Endothelial cell of umbilical vein (primary cell): ENCODE data around the gene SCRN1. TPM values are rescaled to one million over a fixed set of nuclear protein-coding genes. Genes with fewer than 3 reads are reported as not detected.

Source experiments
- BruUV-seq: library from RNA; stranded (reverse); fragments of 400-500 nt; replicated peaks from 2 replicates; lab custom pipeline; 2021; lab: Mats Ljungman, UMichigan
- CTCF ChIA-PET: fragments of 300-600, 350-600 bp; sonication (Branson Sonifier 250); formaldehyde crosslinking; loops from one replicate; lab custom pipeline; 2021; ENCODE audit warnings: antibody characterized with exemption, inconsistent platforms; lab: Charles Lee
- POLR2A ChIA-PET: fragments of 300-600, 350-600 bp; sonication (Branson Sonifier 250); formaldehyde crosslinking; loops from one replicate; lab custom pipeline; 2021; ENCODE audit warnings: antibody characterized with exemption, inconsistent platforms; lab: Charles Lee
- DNase-seq: peaks from one replicate; pipeline ENCODE4 v3.0.0-alpha.2; 2011; ENCODE audit warnings: low read depth, low spot score
- FAIRE-seq: peaks from 2 replicates; lab custom pipeline; 2011; peaks lifted over from hg19 to GRCh38; lab: Jason Lieb, UNC
- H2AFZ ChIP-seq: 2 replicates; pipeline ENCODE4 v1.6.0; 2012; ENCODE audit warnings: low read depth, low read length, control low read depth, inconsistent platforms
- H3K27ac ChIP-seq: 2 replicates; pipeline ENCODE4 v1.5.1; 2011; ENCODE audit warnings: low read depth, mild to moderate bottlenecking, control low read depth, low read length, moderate library complexity; ENCODE audit not compliant: insufficient read depth
- H3K27me3 ChIP-seq, 2 experiments: 2 replicates each; pipeline versions ENCODE4 v1.6.0 to v1.6.1; 2011; ENCODE audit warnings: low read length in 2 of 2, mixed read lengths in 1 of 2; ENCODE audit not compliant: control insufficient read depth in 2 of 2, insufficient read depth in 2 of 2
- H3K36me3 ChIP-seq, 2 experiments: 2 replicates in 1 of 2; 3 replicates in 1 of 2; pipeline ENCODE4 v1.5.1; 2011; ENCODE audit warnings: low read length in 2 of 2, mild to moderate bottlenecking in 1 of 2, moderate library complexity in 1 of 2; ENCODE audit not compliant: control insufficient read depth in 2 of 2, insufficient read depth in 2 of 2; ENCODE audit errors: extremely low read depth in 1 of 2
- H3K4me1 ChIP-seq: 3 replicates; pipeline ENCODE4 v1.5.1; 2011; ENCODE audit warnings: mild to moderate bottlenecking, low read length; ENCODE audit not compliant: control insufficient read depth, insufficient read depth; ENCODE audit errors: extremely low read depth
- H3K4me2 ChIP-seq: 2 replicates; pipeline ENCODE4 v1.6.1; 2011; ENCODE audit warnings: low read length, control low read depth, mixed read lengths; ENCODE audit not compliant: insufficient read depth
- H3K4me3 ChIP-seq, 3 experiments: fragments of 200-600 bp in 1 of 3; sonication (generic), shearing (Covaris generic) in 1 of 3; replicated peaks in 1 of 3; 2 replicates each; pipeline ENCODE4 v1.5.1; 2011 to 2016; ENCODE audit warnings: control low read depth in 3 of 3, low read length in 3 of 3, mild to moderate bottlenecking in 2 of 3, inconsistent platforms in 1 of 3, low read depth in 1 of 3, moderate library complexity in 1 of 3; ENCODE audit not compliant: insufficient read depth in 1 of 3
- H3K79me2 ChIP-seq: 2 replicates; pipeline ENCODE4 v1.6.0; 2012; ENCODE audit warnings: low read length, inconsistent platforms; ENCODE audit not compliant: control insufficient read depth, insufficient read depth
- H3K9ac ChIP-seq: replicated peaks from 2 replicates; pipeline ENCODE3; 2011; ENCODE audit warnings: low read length, control low read depth; ENCODE audit not compliant: insufficient read depth; ENCODE audit errors: extremely low read depth
- H3K9me1 ChIP-seq: replicated peaks from 3 replicates; pipeline ENCODE4 v1.6.0; 2011; ENCODE audit warnings: mild to moderate bottlenecking, low read length; ENCODE audit not compliant: control insufficient read depth, insufficient read depth; ENCODE audit errors: extremely low read depth
- H3K9me3 ChIP-seq: replicated peaks from 2 replicates; pipeline ENCODE4 v1.5.1; 2012; ENCODE audit warnings: low read length, inconsistent platforms; ENCODE audit not compliant: control insufficient read depth, insufficient read depth
- H4K20me1 ChIP-seq: replicated peaks from 2 replicates; pipeline ENCODE3; 2011; ENCODE audit warnings: mild to moderate bottlenecking, low read length; ENCODE audit not compliant: control insufficient read depth, insufficient read depth; ENCODE audit errors: extremely low read depth
- CTCF ChIP-seq, 2 donors: IDR thresholded peaks; 1 replicate in 1 of 2; 2 replicates in 1 of 2; pipeline ENCODE4 v1.5.1; 2011; ENCODE audit warnings: low read length in 2 of 2, mild to moderate bottlenecking in 2 of 2, moderate library complexity in 2 of 2, control low read depth in 1 of 2, inconsistent platforms in 1 of 2, low read depth in 1 of 2; ENCODE audit not compliant: insufficient read depth in 1 of 2; ENCODE audit errors: extremely low read depth in 1 of 2
- EZH2 ChIP-seq: IDR thresholded peaks from 2 replicates; pipeline ENCODE4 v1.6.1; 2012; ENCODE audit warnings: borderline replicate concordance, low read depth, mild to moderate bottlenecking, moderate library complexity, low read length, inconsistent platforms; ENCODE audit not compliant: severe bottlenecking
- FOS ChIP-seq: IDR thresholded peaks from 2 replicates; pipeline ENCODE4 v1.6.1; 2011; ENCODE audit warnings: mild to moderate bottlenecking, low read length, moderate library complexity, borderline replicate concordance; ENCODE audit not compliant: insufficient read depth
- GATA2 ChIP-seq: IDR thresholded peaks from 2 replicates; pipeline ENCODE4 v1.7.0; 2011; ENCODE audit warnings: low read depth, mild to moderate bottlenecking, moderate library complexity, mixed read lengths, low read length; ENCODE audit not compliant: insufficient read length, insufficient read depth
- JUN ChIP-seq: IDR thresholded peaks from 2 replicates; pipeline ENCODE4 v1.6.1; 2011; ENCODE audit warnings: borderline replicate concordance, low read depth; ENCODE audit not compliant: insufficient read length, insufficient read depth
- MAX ChIP-seq: IDR thresholded peaks from 2 replicates; pipeline ENCODE4 v1.6.1; 2011; ENCODE audit not compliant: insufficient read depth, insufficient read length
- MYC ChIP-seq: IDR thresholded peaks from one replicate; pipeline ENCODE4 v1.6.1; 2011; ENCODE audit warnings: mild to moderate bottlenecking, low read depth, low read length
- POLR2A ChIP-seq: IDR thresholded peaks from 2 replicates; pipeline ENCODE4 v1.6.1; 2012; ENCODE audit warnings: low read depth, mild to moderate bottlenecking, control low read depth, low read length
- POLR2AphosphoS5 ChIP-seq: IDR thresholded peaks from 2 replicates; pipeline ENCODE4 v1.6.1; 2012; ENCODE audit warnings: low read depth, mild to moderate bottlenecking, control low read depth, low read length, moderate library complexity; ENCODE audit not compliant: insufficient read depth
- dilution Hi-C: fragments of 300-500 bp; cut with MboI; formaldehyde crosslinking; loops from one replicate; pipeline ENCODE4 v1.15.0; 2019; ENCODE audit warnings: low sequenced_read_pairs; ENCODE audit not compliant: extremely low pct_ligation_motif_present
- intact Hi-C: fragments of 100-400 bp; cut with micrococcal nuclease; formaldehyde crosslinking; loops from one replicate; pipeline ENCODE4 v1.10.0; 2022
- polyA plus RNA-seq, 4 experiments: library from polyadenylated mRNA; depleted of rRNA in 3 of 4; stranded (reverse) in 3 of 4; unstranded in 1 of 4; fragments of >200 nt; gene quantifications; 2 replicates each; pipeline versions ENCODE4 v1.2.1 to v1.2.3, GENCODE V29; 2011 to 2012; ENCODE audit warnings: missing spikeins in 1 of 4
- total RNA-seq: library from RNA; stranded (reverse); gene quantifications from 2 replicates; pipeline ENCODE4 v1.2.3, GENCODE V29; 2021

SCRN1 gene
- total and polyA plus RNA-seq, 2 donors (not counting 3 experiments of a cell fraction or from before 2014, with no cell fraction given) = 57.0 to 127 TPM

DNA sequence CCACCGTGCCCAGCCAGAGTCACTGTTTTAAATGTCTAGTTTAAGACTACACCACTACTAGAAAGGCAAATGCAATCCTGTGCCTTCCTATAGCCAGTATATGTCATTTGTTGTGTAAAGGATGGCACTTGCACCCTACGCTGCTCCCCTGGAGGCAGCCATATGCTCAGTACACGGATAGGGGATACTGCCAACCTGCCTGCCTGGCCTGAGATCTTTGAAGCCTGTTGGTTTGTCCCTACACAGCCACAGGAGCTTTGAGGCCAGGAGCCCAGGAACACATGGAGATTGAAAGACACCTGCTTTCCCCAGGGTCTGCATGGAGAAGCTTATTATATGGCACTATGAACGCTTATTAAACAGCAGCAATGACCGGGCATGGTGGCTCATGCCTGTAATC, 2.3 kb upstream of the SCRN1 start:
- no peak overlapping the region for H3K4me3 ChIP-seq
- H3K79me2 ChIP-seq = peaks cover 23% of the 10 kb centered on the region
- intact Hi-C loops = no loop called here
- H3K27me3 ChIP-seq = no peaks in the 10 kb centered on the region
- no peak overlapping the region for H2AFZ ChIP-seq
- FAIRE-seq (no peak), DNase-seq (no peak)
- H4K20me1 ChIP-seq = no peaks in the 10 kb centered on the region
- TF ChIP-seq POLR2AphosphoS5 (no peak), JUN (no peak), FOS (no peak), GATA2 (no peak), MYC (no peak), POLR2A (no peak), MAX (no peak), CTCF (IDR thresholded peaks at IDR 0.05; ENCODE audit: extremely low read depth in 1 of 2, insufficient read depth in 1 of 2, low read depth in 1 of 2, low read length in 2 of 2) (no peak), EZH2 (no peak)
- H3K27ac ChIP-seq = no peak overlapping the region
- no peaks in the 10 kb centered on the region for H3K36me3 ChIP-seq
- H3K9me3 ChIP-seq = peaks cover 3% of the 10 kb centered on the region
- POLR2A ChIA-PET = no interaction called here
- H3K4me2 ChIP-seq = no peak overlapping the region
- no peaks in the 10 kb centered on the region for H3K9me1 ChIP-seq
- H3K9ac ChIP-seq = no peak overlapping the region
- peaks cover 24% of the 10 kb centered on the region for H3K4me1 ChIP-seq
- dilution Hi-C loops = no loop called here
- CTCF ChIA-PET = interaction anchor here (0.7 to 1.5 kb wide), 2 partner anchors 14 to 70 kb away, joined by 3 to 6 read pairs; no protein-coding TSS in a partner anchor
- no TSS peak for BruUV-seq
